Hematopoietic multipotent progenitor cell treated with erythropoietin and hydrocortisone succinate and interleukin-3 and kit ligand, for 6 days (in vitro differentiated cells): Measurements from ENCODE around the gene CELA3A.
"Not testable (repeated sequence)": the region's sequence is repeated elsewhere in the genome, so short reads cannot be mapped to it uniquely, and the experiment has no call there.

ENCODE experiments used
- DNase-seq: peaks from one replicate; pipeline ENCODE4 v3.0.0-alpha.2; 2015

CELA3A gene

GRCh38 chr1:21982122-21982521 is 19.3 kb upstream of the CELA3A start:
- not testable (repeated sequence) for DNase-seq

GRCh38 chr1:21983539-21983938 is 17.9 kb upstream of the CELA3A start:
- not testable (repeated sequence) for DNase-seq

- not testable (repeated sequence) for DNase-seq
Measured at GRCh38 chr1:21985893-21986292, 15.6 kb upstream of the CELA3A start.

GRCh38 chr1:21986386-21986785 is 15.1 kb upstream of the CELA3A start:
- not testable (repeated sequence) for DNase-seq

- not testable (repeated sequence) for DNase-seq
Measured at GRCh38 chr1:21989672-21990393, 11.6 kb upstream of the CELA3A start.

- DNase-seq: not testable (repeated sequence)
Measured at GRCh38 chr1:21992186-21992585, 9.3 kb upstream of the CELA3A start.

- DNase-seq: not testable (repeated sequence)
Measured at GRCh38 chr1:21994716-21995115, 6.7 kb upstream of the CELA3A start.

GRCh38 chr1:21996663-21996970 is 4.8 kb upstream of the CELA3A start:
- not testable (repeated sequence) for DNase-seq

- not testable (repeated sequence) for DNase-seq
Measured at GRCh38 chr1:21997891-21998623, 3.4 kb upstream of the CELA3A start.

GRCh38 chr1:21998624-21999294 is 2.7 kb upstream of the CELA3A start:
- DNase-seq: not testable (repeated sequence)

GRCh38 chr1:21999645-22000044 is 1.8 kb upstream of the CELA3A start:
- not testable (repeated sequence) for DNase-seq

GRCh38 chr1:22002461-22002860 is 1.0 kb downstream of the CELA3A start:
- DNase-seq: not testable (repeated sequence)

GRCh38 chr1:22002875-22003274 is 1.4 kb downstream of the CELA3A start:
- not testable (repeated sequence) for DNase-seq

- not testable (repeated sequence) for DNase-seq
Measured at GRCh38 chr1:22003959-22004358, 2.5 kb downstream of the CELA3A start.

GRCh38 chr1:22005261-22006149 is 4.0 kb downstream of the CELA3A start:
- DNase-seq: peak; percentile 72

- DNase-seq: not testable (repeated sequence)
Measured at GRCh38 chr1:22006736-22007135, 5.3 kb downstream of the CELA3A start.

- not testable (repeated sequence) for DNase-seq
Measured at GRCh38 chr1:22007262-22007661, 5.8 kb downstream of the CELA3A start.

- not testable (repeated sequence) for DNase-seq
Measured at GRCh38 chr1:22009566-22009965, 8.1 kb downstream of the CELA3A start.

GRCh38 chr1:22012752-22013151 is 11.3 kb downstream of the CELA3A start:
- DNase-seq: not testable (repeated sequence)

GRCh38 chr1:22014575-22015206 is 13.2 kb downstream of the CELA3A start:
- not testable (repeated sequence) for DNase-seq

GRCh38 chr1:22018583-22019559 is 17.4 kb downstream of the CELA3A start:
- peak; percentile 85 for DNase-seq
